ENCODE measurements around the gene CCL27. TPM values are rescaled to one million over a fixed set of nuclear protein-coding genes. Genes with fewer than 3 reads are reported as not detected.

Gene CCL27
- polyA plus RNA-seq, 2 of the 4 experiments (the other 2 are of a cell fraction), result 0.22 to 0.27 TPM

DNA sequence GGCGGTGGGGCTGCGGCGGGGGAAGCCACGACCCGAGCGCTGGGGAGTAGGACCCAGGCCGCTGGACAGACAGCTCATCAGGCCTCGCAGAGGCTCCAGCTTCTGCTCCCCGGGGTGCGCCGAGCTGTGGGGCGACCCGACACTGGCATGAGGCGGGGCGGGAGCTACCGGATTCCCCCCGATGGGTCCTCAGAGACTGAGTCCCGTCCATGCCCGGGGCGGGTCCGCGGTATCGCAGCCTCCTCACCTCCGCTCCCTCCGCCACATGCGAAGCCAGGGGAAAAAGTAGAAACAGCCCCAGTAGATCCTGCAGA lies 2.6 kb upstream of the CCL27 start:
- WGBS (ENCODE audit: missing lambda C conversion rate), result 17% methylated on average over 12 of the region's 26 CpGs
- TF ChIP-seq EHF (CRISPR knock-in tag; IDR thresholded peaks at IDR 0.05), result no peak
- TF ChIP-seq SMC3 (IDR thresholded peaks at IDR 0.05), result no peak
- no peak for TF ChIP-seq HEYL (CRISPR knock-in tag; IDR thresholded peaks at IDR 0.05)
- TF ChIP-seq, protein P1, sequence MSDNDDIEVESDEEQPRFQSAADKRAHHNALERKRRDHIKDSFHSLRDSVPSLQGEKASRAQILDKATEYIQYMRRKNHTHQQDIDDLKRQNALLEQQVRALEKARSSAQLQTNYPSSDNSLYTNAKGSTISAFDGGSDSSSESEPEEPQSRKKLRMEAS (IDR thresholded peaks at IDR 0.05), result peak; percentile 43
- H3K4me1 ChIP-seq, result peaks cover 8% of the 10 kb centered on the region
- DNase-seq (ENCODE audit: low read depth in 1 of 2, low spot score in 1 of 2) (no peak), ATAC-seq (peak in 1 of 2 experiments; percentile 43; a peak in 3 of 6 replicates), FAIRE-seq (no peak)
- 0 out of 3 replicates have a peak, but pooled peaks cover 3% of the 10 kb centered on the region for H3K9me3 ChIP-seq
- H3K4me3 ChIP-seq, result peak overlapping the region; percentile 93
- peak overlapping the region; percentile 70 to 97 for H3K27ac ChIP-seq
- POLR2A ChIA-PET, result interaction anchor here (0.6 to 1.3 kb wide), 6 partner anchors 13 to 1379 kb away, joined by 3 to 6 read pairs (median 5); partner anchors contain the start of genes GALT and IL11RA
- CTCF ChIA-PET, result interaction anchor here (0.5 to 12.1 kb wide), 15 partner anchors 8 to 1007 kb away, joined by 3 to 288 read pairs (median 3); partner anchors contain the start of genes GALT, IL11RA and SIGMAR1
- peak overlapping the region; percentile 96 for H3K4me2 ChIP-seq

DNA sequence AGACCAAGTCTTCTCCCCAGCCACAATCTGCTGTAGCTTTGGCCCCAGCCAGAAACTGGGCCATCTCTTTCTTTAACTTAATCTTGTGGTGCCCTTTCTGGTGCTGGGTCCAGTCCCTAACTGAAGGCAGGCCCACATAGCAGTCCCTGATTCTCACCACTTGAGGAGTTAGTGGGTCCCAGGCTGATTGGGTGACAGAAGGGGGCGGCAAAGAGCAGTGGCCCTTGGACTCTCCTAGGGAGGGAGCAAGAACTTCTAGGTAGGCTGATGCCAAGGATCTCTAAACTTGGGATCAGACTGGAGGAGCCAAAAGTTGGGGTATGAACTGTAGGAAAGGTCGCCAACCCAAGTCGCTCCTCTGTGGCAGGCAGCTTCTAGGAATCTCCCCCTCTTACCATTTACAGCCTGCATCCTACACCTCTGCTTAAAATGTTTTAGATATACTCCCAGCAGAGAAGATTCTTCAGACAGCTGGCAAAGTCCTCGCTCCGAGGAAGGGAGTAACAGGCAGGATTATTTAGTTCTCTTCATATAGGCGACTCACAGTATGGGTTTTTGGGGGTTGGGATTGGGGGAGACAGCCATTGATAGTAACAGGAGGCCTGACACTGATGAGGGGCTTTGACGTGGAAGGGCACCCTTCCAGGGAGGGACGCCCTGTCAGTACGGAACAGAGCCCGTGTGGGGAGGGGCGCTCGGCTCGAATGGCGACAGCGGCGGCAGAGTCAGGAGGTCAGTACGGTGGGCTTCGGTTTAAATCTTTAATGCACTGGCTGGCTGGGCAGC lies 2.0 kb upstream of the CCL27 start:
- TF ChIP-seq RAD21 (conservative IDR thresholded peaks at IDR 0.05 in 1 of 2, IDR thresholded peaks at IDR 0.05 in 1 of 2), result peak; percentile 30 to 49; a peak in 3 of 5 replicates
- no peak for TF ChIP-seq ZNF302 (CRISPR knock-in tag; IDR thresholded peaks at IDR 0.05)
- TF ChIP-seq, protein P2, sequence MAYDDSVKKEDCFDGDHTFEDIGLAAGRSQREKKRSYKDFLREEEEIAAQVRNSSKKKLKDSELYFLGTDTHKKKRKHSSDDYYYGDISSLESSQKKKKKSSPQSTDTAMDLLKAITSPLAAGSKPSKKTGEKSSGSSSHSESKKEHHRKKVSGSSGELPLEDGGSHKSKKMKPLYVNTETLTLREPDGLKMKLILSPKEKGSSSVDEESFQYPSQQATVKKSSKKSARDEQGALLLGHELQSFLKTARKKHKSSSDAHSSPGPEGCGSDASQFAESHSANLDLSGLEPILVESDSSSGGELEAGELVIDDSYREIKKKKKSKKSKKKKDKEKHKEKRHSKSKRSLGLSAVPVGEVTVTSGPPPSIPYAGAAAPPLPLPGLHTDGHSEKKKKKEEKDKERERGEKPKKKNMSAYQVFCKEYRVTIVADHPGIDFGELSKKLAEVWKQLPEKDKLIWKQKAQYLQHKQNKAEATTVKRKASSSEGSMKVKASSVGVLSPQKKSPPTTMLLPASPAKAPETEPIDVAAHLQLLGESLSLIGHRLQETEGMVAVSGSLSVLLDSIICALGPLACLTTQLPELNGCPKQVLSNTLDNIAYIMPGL (CRISPR knock-in tag; IDR thresholded peaks at IDR 0.05; ENCODE audit: borderline replicate concordance), result no peak
- TF ChIP-seq SREBF2 (IDR thresholded peaks at IDR 0.05), result no peak
- TF ChIP-seq, protein P3, sequence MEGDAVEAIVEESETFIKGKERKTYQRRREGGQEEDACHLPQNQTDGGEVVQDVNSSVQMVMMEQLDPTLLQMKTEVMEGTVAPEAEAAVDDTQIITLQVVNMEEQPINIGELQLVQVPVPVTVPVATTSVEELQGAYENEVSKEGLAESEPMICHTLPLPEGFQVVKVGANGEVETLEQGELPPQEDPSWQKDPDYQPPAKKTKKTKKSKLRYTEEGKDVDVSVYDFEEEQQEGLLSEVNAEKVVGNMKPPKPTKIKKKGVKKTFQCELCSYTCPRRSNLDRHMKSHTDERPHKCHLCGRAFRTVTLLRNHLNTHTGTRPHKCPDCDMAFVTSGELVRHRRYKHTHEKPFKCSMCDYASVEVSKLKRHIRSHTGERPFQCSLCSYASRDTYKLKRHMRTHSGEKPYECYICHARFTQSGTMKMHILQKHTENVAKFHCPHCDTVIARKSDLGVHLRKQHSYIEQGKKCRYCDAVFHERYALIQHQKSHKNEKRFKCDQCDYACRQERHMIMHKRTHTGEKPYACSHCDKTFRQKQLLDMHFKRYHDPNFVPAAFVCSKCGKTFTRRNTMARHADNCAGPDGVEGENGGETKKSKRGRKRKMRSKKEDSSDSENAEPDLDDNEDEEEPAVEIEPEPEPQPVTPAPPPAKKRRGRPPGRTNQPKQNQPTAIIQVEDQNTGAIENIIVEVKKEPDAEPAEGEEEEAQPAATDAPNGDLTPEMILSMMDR (IDR thresholded peaks at IDR 0.05), result peak; percentile 85
- TF ChIP-seq MAZ (IDR thresholded peaks at IDR 0.05; ENCODE audit: borderline replicate concordance, low read depth, low read length), result no peak
- TF ChIP-seq GATA3 (IDR thresholded peaks at IDR 0.05; ENCODE audit: borderline replicate concordance), result no peak
- TF ChIP-seq EHMT2 (IDR thresholded peaks at IDR 0.05; ENCODE audit: low read depth), result no peak
- TF ChIP-seq FOSB (CRISPR knock-in tag; IDR thresholded peaks at IDR 0.05), result no peak
- TF ChIP-seq FOXS1 (CRISPR knock-in tag; IDR thresholded peaks at IDR 0.05), result no peak
- TF ChIP-seq RNF2 (IDR thresholded peaks at IDR 0.05; ENCODE audit: borderline replicate concordance, low read depth), result no peak
- TF ChIP-seq HEYL (CRISPR knock-in tag; IDR thresholded peaks at IDR 0.05), result no peak
- TF ChIP-seq, protein P1 (IDR thresholded peaks at IDR 0.05), result no peak
- no peak for TF ChIP-seq RFX5 (IDR thresholded peaks at IDR 0.05)
- peak; percentile 47; the same call in 2 of the 3 replicates for TF ChIP-seq SMC3 (IDR thresholded peaks at IDR 0.05)
- no peak for TF ChIP-seq JUNB (IDR thresholded peaks at IDR 0.05)
- POLR2A ChIA-PET, result interaction anchor here (0.6 to 1.3 kb wide), 4 partner anchors 13 to 38 kb away, joined by 3 to 6 read pairs (median 6); partner anchors contain the start of genes GALT and IL11RA
- ATAC-seq, result peak; percentile 65 to 87

DNA sequence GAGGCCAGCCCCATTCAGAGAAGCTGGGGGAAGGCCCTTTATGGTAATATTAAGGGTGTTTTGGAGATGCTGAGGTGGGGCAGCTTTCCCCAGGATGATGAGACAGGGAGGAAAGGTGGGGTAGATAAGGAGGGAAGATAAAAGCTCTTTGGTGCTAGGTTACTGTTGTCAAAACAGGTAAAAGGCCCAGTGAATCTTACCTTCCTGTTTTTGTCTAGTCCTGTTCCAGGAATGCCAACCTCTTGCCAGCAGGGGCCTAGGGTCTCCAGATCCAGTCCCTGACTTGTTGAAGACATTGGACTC lies 797 bp upstream of the CCL27 start:
- ChIA-PET POLR2A (no interaction called here), CTCF (interaction anchor here (1.0 to 12.1 kb wide), 7 partner anchors 10 to 119 kb away, joined by 3 to 288 read pairs (median 4); partner anchors contain the start of genes GALT, IL11RA and SIGMAR1)
- FAIRE-seq, result no peak

More for the DNA sequence above, 2.0 kb upstream of the CCL27 start:
- peak overlapping the region; percentile 96 for H3K4me2 ChIP-seq
- FAIRE-seq (no peak), DNase-seq (ENCODE audit: low read depth in 1 of 2, low spot score in 1 of 2) (peak; percentile 89 to 94)
- peak overlapping the region; percentile 93 for H3K4me3 ChIP-seq
- H3K4me1 ChIP-seq, result peaks cover 8% of the 10 kb centered on the region
- peak overlapping the region; percentile 70 to 97 for H3K27ac ChIP-seq
- 22% methylated on average over 18 of the region's 18 CpGs for WGBS (ENCODE audit: missing lambda C conversion rate)
- no peaks in the 10 kb centered on the region for H3K9me3 ChIP-seq
- CTCF ChIA-PET, result interaction anchor here (0.5 to 12.1 kb wide), 19 partner anchors 8 to 1008 kb away, joined by 3 to 288 read pairs (median 3); partner anchors contain the start of genes GALT, IL11RA and SIGMAR1

More for the DNA sequence above, 797 bp upstream of the CCL27 start:
- ATAC-seq (no peak), DNase-seq (ENCODE audit: low read depth in 1 of 2, low spot score in 1 of 2) (no peak)
- Histone ChIP-seq H3K9me3 (no peaks in the 10 kb centered on the region), H3K4me3 (no peak overlapping the region), H3K27ac (no peak overlapping the region), H3K4me1 (peaks cover 8% of the 10 kb centered on the region), H3K4me2 (no peak overlapping the region)
- TF ChIP-seq POLR2A (IDR thresholded peaks at IDR 0.05; ENCODE audit: low read length) (no peak), HDAC2 (IDR thresholded peaks at IDR 0.05) (no peak), RCOR1 (IDR thresholded peaks at IDR 0.05; ENCODE audit: low read depth, low read length) (no peak), POLR2AphosphoS2 (conservative IDR thresholded peaks at IDR 0.05; ENCODE audit: low read length) (no peak), CEBPB (IDR thresholded peaks at IDR 0.05) (no peak), MYC (IDR thresholded peaks at IDR 0.05; ENCODE audit: borderline replicate concordance, low read length) (no peak)
- TF ChIP-seq, protein P4, sequence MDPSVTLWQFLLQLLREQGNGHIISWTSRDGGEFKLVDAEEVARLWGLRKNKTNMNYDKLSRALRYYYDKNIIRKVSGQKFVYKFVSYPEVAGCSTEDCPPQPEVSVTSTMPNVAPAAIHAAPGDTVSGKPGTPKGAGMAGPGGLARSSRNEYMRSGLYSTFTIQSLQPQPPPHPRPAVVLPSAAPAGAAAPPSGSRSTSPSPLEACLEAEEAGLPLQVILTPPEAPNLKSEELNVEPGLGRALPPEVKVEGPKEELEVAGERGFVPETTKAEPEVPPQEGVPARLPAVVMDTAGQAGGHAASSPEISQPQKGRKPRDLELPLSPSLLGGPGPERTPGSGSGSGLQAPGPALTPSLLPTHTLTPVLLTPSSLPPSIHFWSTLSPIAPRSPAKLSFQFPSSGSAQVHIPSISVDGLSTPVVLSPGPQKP (IDR thresholded peaks at IDR 0.05; ENCODE audit: low read depth, low read length), result no peak
- TF ChIP-seq, protein P5, sequence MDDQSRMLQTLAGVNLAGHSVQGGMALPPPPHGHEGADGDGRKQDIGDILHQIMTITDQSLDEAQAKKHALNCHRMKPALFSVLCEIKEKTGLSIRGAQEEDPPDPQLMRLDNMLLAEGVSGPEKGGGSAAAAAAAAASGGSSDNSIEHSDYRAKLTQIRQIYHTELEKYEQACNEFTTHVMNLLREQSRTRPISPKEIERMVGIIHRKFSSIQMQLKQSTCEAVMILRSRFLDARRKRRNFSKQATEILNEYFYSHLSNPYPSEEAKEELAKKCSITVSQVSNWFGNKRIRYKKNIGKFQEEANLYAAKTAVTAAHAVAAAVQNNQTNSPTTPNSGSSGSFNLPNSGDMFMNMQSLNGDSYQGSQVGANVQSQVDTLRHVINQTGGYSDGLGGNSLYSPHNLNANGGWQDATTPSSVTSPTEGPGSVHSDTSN (IDR thresholded peaks at IDR 0.05), result no peak
